Fibroblast of lung (primary cell): ENCODE results near the gene RCBTB1.

Experiments used
- CTCF ChIP-seq, 2 donors: IDR thresholded peaks in 1 of 2; conservative IDR thresholded peaks in 1 of 2; 1 replicate in 1 of 2; 2 replicates in 1 of 2; pipeline ENCODE4 v1.5.1; 2011 to 2012; ENCODE audit warnings: low read length in 2 of 2, control low read depth in 1 of 2, inconsistent platforms in 1 of 2, low read depth in 1 of 2, mild to moderate bottlenecking in 1 of 2
- EZH2 ChIP-seq: IDR thresholded peaks from 2 replicates; pipeline ENCODE4 v1.5.1; 2012; ENCODE audit warnings: low read length, control low read depth, mild to moderate bottlenecking; ENCODE audit errors: missing control alignments

GRCh38 chr13:49616676-49617065 is 31.3 kb upstream of the RCBTB1 start:
- no peak for TF ChIP-seq CTCF (conservative IDR thresholded peaks at IDR 0.05 in 1 of 2, IDR thresholded peaks at IDR 0.05 in 1 of 2; ENCODE audit: low read depth in 1 of 2, low read length in 2 of 2)
- TF ChIP-seq EZH2 = no peak
